IMR-90 (cell line): Measurements from ENCODE around the gene STMN3. TPM values are rescaled to one million over a fixed set of nuclear protein-coding genes. Genes with fewer than 3 reads are reported as not detected.

Experiments used
- ATAC-seq: fragments of 200-7000 bp; cut with Tn5 transposase; 2 replicates; pipeline ENCODE4 v1.9.1; 2020; ENCODE audit warnings: low read depth, mild to moderate bottlenecking, moderate library complexity
- BruUV-seq: library from RNA; stranded (reverse); fragments of 400-500 nt; replicated peaks from 2 replicates; lab custom pipeline; 2021; lab: Mats Ljungman, UMichigan
- CTCF ChIA-PET: fragments of 300-600 bp; formaldehyde crosslinking; extraction: SDS; loops from one replicate; lab custom pipeline; 2021; ENCODE audit warnings: antibody characterized with exemption; lab: Yijun Ruan, JAX
- POLR2A ChIA-PET: fragments of 300-600 bp; sonication (Branson Sonifier 250); formaldehyde crosslinking; loops from one replicate; lab custom pipeline; 2022; ENCODE audit warnings: antibody characterized with exemption; ENCODE audit not compliant: unreplicated experiment; lab: Charles Lee
- DNase-seq: peaks from one replicate; pipeline ENCODE4 v3.0.0; 2013
- H2AFZ ChIP-seq: replicated peaks from 2 replicates; pipeline ENCODE3; 2013; ENCODE audit warnings: low read length, mild to moderate bottlenecking; ENCODE audit not compliant: poor library complexity
- H2AK5ac ChIP-seq: 2 replicates; pipeline ENCODE4 v1.6.1; 2013; ENCODE audit warnings: low read depth, low read length, inconsistent platforms
- H2AK9ac ChIP-seq: replicated peaks from 2 replicates; pipeline ENCODE3; 2013; ENCODE audit warnings: mild to moderate bottlenecking, low read depth, low read length, moderate library complexity; ENCODE audit not compliant: poor library complexity
- H2BK120ac ChIP-seq: 2 replicates; pipeline ENCODE4 v1.6.1; 2013; ENCODE audit warnings: low read depth, low read length, inconsistent platforms
- H2BK15ac ChIP-seq: 3 replicates; pipeline ENCODE4 v1.6.1; 2013; ENCODE audit warnings: low read depth, low read length, inconsistent platforms
- H2BK20ac ChIP-seq: 2 replicates; pipeline ENCODE4 v1.6.1; 2013; ENCODE audit warnings: low read depth, mild to moderate bottlenecking, inconsistent platforms, low read length, moderate library complexity
- H2BK5ac ChIP-seq: 2 replicates; pipeline ENCODE4 v1.6.1; 2013; ENCODE audit warnings: mild to moderate bottlenecking, low read depth, low read length, inconsistent platforms; ENCODE audit not compliant: poor library complexity, severe bottlenecking
- H3K14ac ChIP-seq: replicated peaks from 2 replicates; pipeline ENCODE4 v1.6.1; 2013; ENCODE audit warnings: low read depth, low read length, inconsistent platforms
- H3K18ac ChIP-seq: 2 replicates; pipeline ENCODE4 v1.6.1; 2013; ENCODE audit warnings: low read depth, low read length, control low read depth
- H3K23ac ChIP-seq: 2 replicates; pipeline ENCODE4 v1.6.1; 2013; ENCODE audit warnings: low read depth, low read length, inconsistent platforms
- H3K27ac ChIP-seq: 2 replicates; pipeline ENCODE4 v1.5.1; 2013; ENCODE audit warnings: mild to moderate bottlenecking, control low read depth, low read length; ENCODE audit not compliant: insufficient read depth
- H3K27me3 ChIP-seq: 2 replicates; pipeline ENCODE4 v1.6.1; 2013; ENCODE audit warnings: low read length; ENCODE audit not compliant: control insufficient read depth, insufficient read depth
- H3K36me3 ChIP-seq: 2 replicates; pipeline ENCODE4 v1.6.1; 2013; ENCODE audit warnings: low read length, mixed read lengths; ENCODE audit not compliant: control insufficient read depth, insufficient read depth
- H3K4ac ChIP-seq: 2 replicates; pipeline ENCODE4 v1.6.1; 2013; ENCODE audit warnings: low read depth, low read length, inconsistent platforms
- H3K4me1 ChIP-seq: 2 replicates; pipeline ENCODE4 v1.6.1; 2013; ENCODE audit warnings: low read length, mixed read lengths; ENCODE audit not compliant: control insufficient read depth, insufficient read depth
- H3K4me2 ChIP-seq: 2 replicates; pipeline ENCODE4 v1.6.1; 2013; ENCODE audit warnings: low read depth, mild to moderate bottlenecking, control low read depth, low read length, moderate library complexity
- H3K4me3 ChIP-seq: 2 replicates; pipeline ENCODE4 v1.5.1; 2013; ENCODE audit warnings: low read depth, mild to moderate bottlenecking, control low read depth, low read length, moderate library complexity; ENCODE audit not compliant: insufficient read depth
- H3K56ac ChIP-seq: 2 replicates; pipeline ENCODE4 v1.6.1; 2013; ENCODE audit warnings: low read length, inconsistent platforms; ENCODE audit not compliant: insufficient read depth; ENCODE audit errors: extremely low read depth
- H3K79me1 ChIP-seq, 2 experiments: 2 replicates each; pipeline ENCODE4 v1.6.1; 2013; ENCODE audit warnings: low read length in 2 of 2, inconsistent platforms in 1 of 2, low read depth in 1 of 2
- H3K9ac ChIP-seq: 2 replicates; pipeline ENCODE4 v1.6.1; 2013; ENCODE audit warnings: low read depth, low read length, control low read depth
- H3K9me1 ChIP-seq: 2 replicates; pipeline ENCODE4 v1.6.1; 2013; ENCODE audit warnings: low read length, inconsistent platforms; ENCODE audit not compliant: insufficient read depth
- H3K9me3 ChIP-seq: 2 replicates; pipeline ENCODE4 v1.6.1; 2013; ENCODE audit warnings: low read length; ENCODE audit not compliant: control insufficient read depth, insufficient read depth
- H4K20me1 ChIP-seq: 2 replicates; pipeline ENCODE4 v1.6.1; 2013; ENCODE audit warnings: low read length, inconsistent platforms; ENCODE audit not compliant: insufficient read depth
- H4K5ac ChIP-seq: 2 replicates; pipeline ENCODE4 v1.6.1; 2013; ENCODE audit warnings: mild to moderate bottlenecking, low read depth, low read length, control low read depth
- H4K8ac ChIP-seq, 2 experiments: 2 replicates each; pipeline ENCODE4 v1.6.1; 2013; ENCODE audit warnings: low read depth in 2 of 2, low read length in 2 of 2, control low read depth in 1 of 2, inconsistent platforms in 1 of 2
- H4K91ac ChIP-seq: 2 replicates; pipeline ENCODE4 v1.6.1; 2013; ENCODE audit warnings: low read depth, low read length, inconsistent platforms; ENCODE audit not compliant: insufficient read depth
- BHLHE40 ChIP-seq: fragments of 150-350 bp; IDR thresholded peaks from 2 replicates; pipeline ENCODE4 v1.6.1; 2016; ENCODE audit warnings: mild to moderate bottlenecking, low read depth, low read length
- CEBPB ChIP-seq: IDR thresholded peaks from 2 replicates; pipeline ENCODE4 v1.6.1; 2012; ENCODE audit warnings: low read depth, low read length, improper control_type of control experiment
- CHD1 ChIP-seq: IDR thresholded peaks from 2 replicates; pipeline ENCODE4 v1.6.1; 2012; ENCODE audit warnings: low read depth, low read length, improper control_type of control experiment
- FOS ChIP-seq: fragments of 150-350 bp; IDR thresholded peaks from 2 replicates; pipeline ENCODE4 v1.6.1; 2016; ENCODE audit warnings: low read depth, low read length
- MAFK ChIP-seq: IDR thresholded peaks from 2 replicates; pipeline ENCODE4 v1.6.1; 2012; ENCODE audit warnings: low read depth, low read length, improper control_type of control experiment
- MAZ ChIP-seq: IDR thresholded peaks from 2 replicates; pipeline ENCODE4 v1.6.1; 2012; ENCODE audit warnings: low read depth, mild to moderate bottlenecking, low read length, improper control_type of control experiment, moderate library complexity, borderline replicate concordance
- MXI1 ChIP-seq: IDR thresholded peaks from 2 replicates; pipeline ENCODE4 v1.6.1; 2012; ENCODE audit warnings: low read depth, mild to moderate bottlenecking, low read length, moderate library complexity, borderline replicate concordance
- NFE2L2 ChIP-seq: fragments of 150-350 bp; IDR thresholded peaks from 2 replicates; pipeline ENCODE4 v1.6.1; 2016; ENCODE audit warnings: low read depth, mild to moderate bottlenecking, low read length
- POLR2A ChIP-seq: IDR thresholded peaks from 2 replicates; pipeline ENCODE4 v1.6.1; 2012; ENCODE audit warnings: mild to moderate bottlenecking, low read depth, low read length
- RAD21 ChIP-seq: IDR thresholded peaks from 2 replicates; pipeline ENCODE4 v1.6.1; 2012; ENCODE audit warnings: low read length, improper control_type of control experiment
- RCOR1 ChIP-seq: IDR thresholded peaks from 2 replicates; pipeline ENCODE4 v1.6.1; 2012; ENCODE audit warnings: mild to moderate bottlenecking, low read length, improper control_type of control experiment; ENCODE audit not compliant: insufficient replicate concordance
- RFX5 ChIP-seq: IDR thresholded peaks from 2 replicates; pipeline ENCODE4 v1.8.0; 2012; ENCODE audit warnings: low read depth, mild to moderate bottlenecking, low read length, moderate library complexity
- SMC3 ChIP-seq: fragments of 150-350 bp; IDR thresholded peaks from 2 replicates; pipeline ENCODE4 v1.6.1; 2016; ENCODE audit warnings: low read depth, mild to moderate bottlenecking, antibody characterized with exemption, low read length, moderate library complexity
- WGBS, 2 experiments: methylation state at CpG; one replicate each; pipeline versions ENCODE4 v1.1.5 to v1.1.7; 2013; ENCODE audit warnings: missing lambda C conversion rate in 2 of 2; ENCODE audit not compliant: insufficient read length in 1 of 2; ENCODE audit errors: extremely low coverage in 2 of 2; 5-methylcytosine and 5-hydroxymethylcytosine counted together
- dilution Hi-C: fragments of 300-500 bp; cut with HindIII; formaldehyde crosslinking; loops from one replicate; pipeline ENCODE4 v1.14.3; 2018; ENCODE audit warnings: low sequenced_read_pairs; ENCODE audit not compliant: unreplicated experiment
- in situ Hi-C: fragments of 300-500 bp; cut with MboI; formaldehyde crosslinking; loops from 3 replicates; pipeline ENCODE4 v1.14.3; 2019; ENCODE audit warnings: low sequenced_read_pairs, inconsistent platforms, mixed read lengths
- intact Hi-C: fragments of 100-400 bp; cut with micrococcal nuclease; formaldehyde crosslinking; loops from 2 replicates; pipeline ENCODE4 v1.10.0; 2022
- polyA plus RNA-seq, 3 experiments: library from polyadenylated mRNA; depleted of rRNA; stranded (reverse); fragments of >200 nt; gene quantifications; 2 replicates each; pipeline ENCODE4 v1.2.3, GENCODE V29; 2012; ENCODE audit warnings: low replicate concordance in 1 of 3
- total RNA-seq: library from RNA; depleted of rRNA; stranded (reverse); fragments of >200 nt; gene quantifications from 2 replicates; pipeline ENCODE4 v1.2.3, GENCODE V29; 2012
- TF ChIP-seq, protein P1 (sequence below): conservative IDR thresholded peaks from 2 replicates; pipeline ENCODE4 v1.5.1; 2012; ENCODE audit warnings: mild to moderate bottlenecking, low read depth, low read length, improper control_type of control experiment
- TF ChIP-seq, protein P2 (sequence below): fragments of 150-350 bp; IDR thresholded peaks from 2 replicates; pipeline ENCODE4 v1.6.1; 2017; ENCODE audit warnings: mild to moderate bottlenecking, antibody characterized with exemption, low read length, low read depth

Gene STMN3
- total and polyA plus RNA-seq, 2 of the 4 experiments (the other 2 are of a cell fraction): 20.3 to 62.3 TPM

DNA sequence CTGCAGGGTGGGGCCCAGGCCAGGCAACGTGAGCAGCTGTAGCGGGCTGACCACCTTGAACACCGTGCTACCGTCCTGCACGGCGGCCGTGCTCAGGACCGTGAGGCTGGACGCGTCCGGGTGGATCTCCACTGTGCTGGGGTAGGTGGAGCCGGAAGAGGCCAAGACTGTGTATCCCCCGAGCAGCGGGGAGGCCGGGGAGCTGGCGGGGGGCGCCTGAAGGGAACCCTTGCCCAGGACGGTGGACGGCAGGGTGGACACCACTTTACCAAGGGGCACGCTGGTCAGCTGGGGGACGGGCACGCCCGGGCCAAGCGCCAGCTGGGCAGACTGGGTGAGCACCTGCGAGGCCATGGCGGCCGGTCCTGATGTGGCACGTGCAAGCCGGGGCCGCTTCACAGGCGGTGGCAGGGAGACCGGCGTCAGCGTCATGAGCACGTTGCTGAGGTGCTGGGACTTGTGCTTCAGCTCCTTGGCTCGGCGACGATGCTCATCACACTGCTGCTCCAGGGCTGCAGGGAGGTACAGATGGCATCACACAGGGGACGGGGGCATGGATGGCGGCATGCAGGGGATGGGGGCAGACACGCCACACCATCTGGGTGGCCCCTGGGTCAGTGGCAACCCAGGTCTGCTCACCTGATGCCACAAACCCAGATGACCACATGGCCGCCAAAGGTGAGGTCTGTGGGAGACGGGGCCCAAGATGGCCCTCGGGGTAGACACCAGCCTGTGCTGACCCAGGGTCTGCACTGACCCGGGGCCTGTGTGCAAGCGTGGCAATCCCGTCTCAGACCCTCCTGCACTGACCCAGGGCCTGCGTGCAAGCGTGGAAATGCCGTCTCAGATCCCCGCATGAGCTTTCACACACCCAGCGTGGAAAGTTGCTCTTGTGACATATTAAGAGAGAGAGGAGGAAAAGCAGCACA is 62.7 kb downstream of the STMN3 start:
- Histone ChIP-seq H3K4me2 (no peak overlapping the region), H2BK20ac (no peak overlapping the region), H4K91ac (no peak overlapping the region), H3K4me3 (no peak overlapping the region), H4K5ac (no peak overlapping the region), H4K20me1 (no peaks in the 10 kb centered on the region; the same call in none of the 2 replicates), H4K8ac (no peak overlapping the region), H3K9me1 (peaks cover 4% of the 10 kb centered on the region; the same call in 1 of the 2 replicates), H3K14ac (no peak overlapping the region), H3K23ac (no peak overlapping the region), H3K79me1 (peaks cover 0 to 8% of the 10 kb centered on the region in 2 experiments; a peak in 2 of 4 replicates), H2BK120ac (no peak overlapping the region), H2AK9ac (peak overlapping the region; percentile 20), H2BK15ac (no peak overlapping the region), H3K27me3 (no peaks in the 10 kb centered on the region), H3K27ac (no peak overlapping the region), H3K9me3 (no peaks in the 10 kb centered on the region), H3K4me1 (peaks cover 7% of the 10 kb centered on the region), H3K9ac (no peak overlapping the region), H3K18ac (no peak overlapping the region), H3K4ac (no peak overlapping the region), H3K56ac (no peak overlapping the region; the same call in 1 of the 2 replicates), H2BK5ac (no peak overlapping the region), H2AFZ (no peak overlapping the region), H3K36me3 (peaks cover 44% of the 10 kb centered on the region), H2AK5ac (no peak overlapping the region)
- in situ Hi-C loops (no loop called here), intact Hi-C loops (no loop called here), dilution Hi-C loops (no loop called here)
- ChIA-PET CTCF (no interaction called here), POLR2A (no interaction called here)
- no peak for ATAC-seq
- no peak for DNase-seq
- no TSS peak for BruUV-seq
- 99% methylated on average over 20 of the region's 52 CpGs; no CpG with 5 or more reads in 1 of the 2 experiments for WGBS, 2 experiments
- TF ChIP-seq, protein P1, sequence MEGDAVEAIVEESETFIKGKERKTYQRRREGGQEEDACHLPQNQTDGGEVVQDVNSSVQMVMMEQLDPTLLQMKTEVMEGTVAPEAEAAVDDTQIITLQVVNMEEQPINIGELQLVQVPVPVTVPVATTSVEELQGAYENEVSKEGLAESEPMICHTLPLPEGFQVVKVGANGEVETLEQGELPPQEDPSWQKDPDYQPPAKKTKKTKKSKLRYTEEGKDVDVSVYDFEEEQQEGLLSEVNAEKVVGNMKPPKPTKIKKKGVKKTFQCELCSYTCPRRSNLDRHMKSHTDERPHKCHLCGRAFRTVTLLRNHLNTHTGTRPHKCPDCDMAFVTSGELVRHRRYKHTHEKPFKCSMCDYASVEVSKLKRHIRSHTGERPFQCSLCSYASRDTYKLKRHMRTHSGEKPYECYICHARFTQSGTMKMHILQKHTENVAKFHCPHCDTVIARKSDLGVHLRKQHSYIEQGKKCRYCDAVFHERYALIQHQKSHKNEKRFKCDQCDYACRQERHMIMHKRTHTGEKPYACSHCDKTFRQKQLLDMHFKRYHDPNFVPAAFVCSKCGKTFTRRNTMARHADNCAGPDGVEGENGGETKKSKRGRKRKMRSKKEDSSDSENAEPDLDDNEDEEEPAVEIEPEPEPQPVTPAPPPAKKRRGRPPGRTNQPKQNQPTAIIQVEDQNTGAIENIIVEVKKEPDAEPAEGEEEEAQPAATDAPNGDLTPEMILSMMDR: no peak
- TF ChIP-seq NFE2L2 (no peak), MAFK (no peak), RAD21 (no peak), FOS (no peak), CEBPB (no peak), MXI1 (no peak), POLR2A (no peak), CHD1 (no peak), MAZ (no peak), RFX5 (no peak), BHLHE40 (no peak), SMC3 (no peak), RCOR1 (no peak)
- TF ChIP-seq, protein P2, sequence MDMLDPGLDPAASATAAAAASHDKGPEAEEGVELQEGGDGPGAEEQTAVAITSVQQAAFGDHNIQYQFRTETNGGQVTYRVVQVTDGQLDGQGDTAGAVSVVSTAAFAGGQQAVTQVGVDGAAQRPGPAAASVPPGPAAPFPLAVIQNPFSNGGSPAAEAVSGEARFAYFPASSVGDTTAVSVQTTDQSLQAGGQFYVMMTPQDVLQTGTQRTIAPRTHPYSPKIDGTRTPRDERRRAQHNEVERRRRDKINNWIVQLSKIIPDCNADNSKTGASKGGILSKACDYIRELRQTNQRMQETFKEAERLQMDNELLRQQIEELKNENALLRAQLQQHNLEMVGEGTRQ: no peak
